ENCODE data around the gene FGFBP1. TPM values are rescaled to one million over a fixed set of nuclear protein-coding genes. Genes with fewer than 3 reads are reported as not detected.

Gene FGFBP1
- total RNA-seq, 1 experiment from 2014 or later = not detected

GRCh38 chr4:15942283-15942682 lies 3.7 kb upstream of the FGFBP1 start:
- Histone ChIP-seq H3K27me3 (ENCODE audit: insufficient read depth, low read length) (no peaks in the 10 kb centered on the region), H2AFZ (ENCODE audit: low read length) (no peak overlapping the region), H2BK5ac (ENCODE audit: insufficient read length, low read length) (no peak overlapping the region), H3K9ac (ENCODE audit: extremely low read depth, insufficient read length, low read length) (no peak overlapping the region), H3K4ac (ENCODE audit: low read depth, low read length) (no peak overlapping the region), H4K20me1 (ENCODE audit: control insufficient read depth, insufficient read depth, insufficient read length) (no peaks in the 10 kb centered on the region), H3K4me2 (ENCODE audit: insufficient read depth, insufficient read length, low read length) (no peak overlapping the region), H3K79me2 (ENCODE audit: insufficient read depth, low read length) (no peaks in the 10 kb centered on the region), H3K27ac (ENCODE audit: insufficient read length, low read depth, low read length) (no peak overlapping the region), H3K18ac (ENCODE audit: insufficient read length, low read depth, low read length) (no peak overlapping the region), H3K23me2 (ENCODE audit: insufficient read length, low read depth, low read length, poor library complexity, severe bottlenecking) (no peaks in the 10 kb centered on the region), H4K91ac (ENCODE audit: insufficient read length, low read depth, low read length) (no peak overlapping the region), H3K9me3 (ENCODE audit: control insufficient read depth, low read depth, low read length) (no peaks in the 10 kb centered on the region), H2BK120ac (ENCODE audit: low read depth, low read length, poor library complexity, severe bottlenecking) (no peak overlapping the region), H2BK20ac (ENCODE audit: low read depth, low read length, poor library complexity, severe bottlenecking) (no peak overlapping the region), H3K79me1 (ENCODE audit: insufficient read depth, low read depth, low read length, poor library complexity, severe bottlenecking) (no peaks in the 10 kb centered on the region), H2BK15ac (ENCODE audit: low read depth, low read length) (no peak overlapping the region), H4K5ac (ENCODE audit: insufficient read length, low read depth, low read length) (no peak overlapping the region), H4K8ac (replicated peaks; ENCODE audit: insufficient read length, low read depth, low read length) (no peak overlapping the region), H3K56ac (ENCODE audit: insufficient read length, low read depth, low read length) (no peak overlapping the region), H3K4me1 (ENCODE audit: insufficient read depth, low read length) (no peaks in the 10 kb centered on the region; the same call in 1 of the 2 replicates), H3T11ph (ENCODE audit: low read length) (no peak overlapping the region), H2BK12ac (ENCODE audit: insufficient read length, low read depth, low read length) (no peak overlapping the region), H3K23ac (ENCODE audit: insufficient read length, low read depth, low read length) (no peak overlapping the region), H2AK5ac (ENCODE audit: insufficient read length, low read length) (no peak overlapping the region), H3K14ac (ENCODE audit: insufficient read depth, low read length) (no peak overlapping the region)
- Mint-ChIP-seq H3K27me3 (ENCODE audit: low read depth) (no peaks in the 10 kb centered on the region; the same call in none of the 2 replicates), H3K36me3 (ENCODE audit: insufficient read depth in 1 of 3, low read depth in 3 of 3) (no peaks in the 10 kb centered on the region), H3K27ac (no peak overlapping the region), H3K4me1 (peaks cover 7% of the 10 kb centered on the region in 2 experiments), H3K9me3 (no peaks in the 10 kb centered on the region), H3K4me3 (no peak overlapping the region)
- whole genome bisulfite sequencing (ENCODE audit: extremely low coverage, insufficient read length, low lambda C conversion rate) = no CpG with 5 or more reads among the region's 1 CpG
- DNase-seq = no peak
- TF ChIP-seq CTCF (conservative IDR thresholded peaks at IDR 0.05) = no peak
